Ovary (tissue), 3 donors: ENCODE data around the gene FAM153A.
"Not testable (repeated sequence)": the region's sequence is repeated elsewhere in the genome, so short reads cannot be mapped to it uniquely, and the experiment has no call there.

Experiments used
- CTCF ChIP-seq, 3 donors: fragments of 450-650 bp in 2 of 3; fragments of 200-600 bp in 1 of 3; IDR thresholded peaks; one replicate each; pipeline versions ENCODE4 v1.5.1 to v1.8.0; 2016 to 2022; ENCODE audit warnings: antibody characterized with exemption in 3 of 3, mild to moderate bottlenecking in 1 of 3
- EP300 ChIP-seq: sonication (generic); formaldehyde crosslinking; IDR thresholded peaks from one replicate; pipeline ENCODE4 v1.6.1; 2017; ENCODE audit warnings: antibody characterized with exemption
- POLR2A ChIP-seq: fragments of 450-650 bp; IDR thresholded peaks from one replicate; pipeline ENCODE4 v1.6.1; 2017; ENCODE audit warnings: antibody characterized with exemption, mild to moderate bottlenecking, moderate library complexity
- donor health status: DM: no; HTN: no; CAD: no.

GRCh38 chr5:177771206-177771605, 11.5 kb downstream of the FAM153A start:
- not testable (repeated sequence) for TF ChIP-seq CTCF (IDR thresholded peaks at IDR 0.05); EP300; POLR2A
